Progenitor cell of endocrine pancreas (in vitro differentiated cells): ENCODE data around the gene TOM1L2. TPM values are rescaled to one million over a fixed set of nuclear protein-coding genes. Genes with fewer than 3 reads are reported as not detected.

Source experiments
- DNase-seq: peaks from one replicate; pipeline ENCODE4 v3.0.0; 2021; ENCODE audit warnings: low spot score; ENCODE audit not compliant: unreplicated experiment
- H3K27ac Mint-ChIP-seq: 2 replicates; pipeline ENCODE4 v1.8.0; 2021; ENCODE audit warnings: mild to moderate bottlenecking, moderate library complexity, mixed read lengths
- H3K27me3 Mint-ChIP-seq: 2 replicates; pipeline ENCODE4 v1.8.0; 2021; ENCODE audit warnings: mixed read lengths
- H3K36me3 Mint-ChIP-seq: 2 replicates; pipeline ENCODE4 v1.8.0; 2022; ENCODE audit warnings: mixed read lengths; ENCODE audit not compliant: insufficient read depth
- H3K4me1 Mint-ChIP-seq: 2 replicates; pipeline ENCODE4 v1.8.0; 2021; ENCODE audit warnings: low read depth, mixed read lengths
- H3K4me3 Mint-ChIP-seq: 2 replicates; pipeline ENCODE4 v1.8.0; 2021; ENCODE audit warnings: low read depth, mild to moderate bottlenecking, moderate library complexity, mixed read lengths
- H3K9me3 Mint-ChIP-seq: 2 replicates; pipeline ENCODE4 v1.8.0; 2021; ENCODE audit warnings: low read depth, mixed read lengths
- total RNA-seq: library from RNA; stranded (reverse); gene quantifications from 2 replicates; pipeline ENCODE4 v1.2.1, GENCODE V29; 2021
- TF ChIP-seq, protein P1 (sequence below): fragments of 200-600 bp; sonication (generic); IDR thresholded peaks from one replicate; pipeline ENCODE4 v1.5.0; 2021; ENCODE audit warnings: antibody characterized with exemption, mild to moderate bottlenecking; ENCODE audit not compliant: unreplicated experiment

The TOM1L2 gene
- total RNA-seq, 1 donor from 2014 or later = 29.4 TPM

DNA sequence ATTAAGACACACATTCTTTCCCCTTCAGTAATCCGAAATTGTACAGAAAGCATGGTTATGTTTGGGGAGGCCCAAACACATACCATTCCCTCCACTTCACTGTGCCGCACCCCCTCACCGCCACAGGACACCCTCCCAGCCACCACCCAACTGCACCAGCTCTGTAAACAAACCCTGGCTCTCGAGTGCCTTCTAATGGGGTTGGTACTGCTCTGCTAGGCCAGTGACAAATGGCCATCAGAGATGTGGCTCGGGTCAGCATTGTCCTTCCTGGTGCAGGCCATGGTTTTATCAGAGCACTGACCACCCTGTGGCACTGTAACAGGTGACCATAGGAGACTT lies 111.5 kb downstream of the TOM1L2 start:
- H3K9me3 Mint-ChIP-seq = no peaks in the 10 kb centered on the region
- H3K4me1 Mint-ChIP-seq = peaks cover 4% of the 10 kb centered on the region
- H3K27ac Mint-ChIP-seq = peak overlapping the region; percentile 43
- H3K36me3 Mint-ChIP-seq = peaks cover 2% of the 10 kb centered on the region
- H3K27me3 Mint-ChIP-seq = no peaks in the 10 kb centered on the region
- H3K4me3 Mint-ChIP-seq = no peak overlapping the region
- TF ChIP-seq, protein P1, sequence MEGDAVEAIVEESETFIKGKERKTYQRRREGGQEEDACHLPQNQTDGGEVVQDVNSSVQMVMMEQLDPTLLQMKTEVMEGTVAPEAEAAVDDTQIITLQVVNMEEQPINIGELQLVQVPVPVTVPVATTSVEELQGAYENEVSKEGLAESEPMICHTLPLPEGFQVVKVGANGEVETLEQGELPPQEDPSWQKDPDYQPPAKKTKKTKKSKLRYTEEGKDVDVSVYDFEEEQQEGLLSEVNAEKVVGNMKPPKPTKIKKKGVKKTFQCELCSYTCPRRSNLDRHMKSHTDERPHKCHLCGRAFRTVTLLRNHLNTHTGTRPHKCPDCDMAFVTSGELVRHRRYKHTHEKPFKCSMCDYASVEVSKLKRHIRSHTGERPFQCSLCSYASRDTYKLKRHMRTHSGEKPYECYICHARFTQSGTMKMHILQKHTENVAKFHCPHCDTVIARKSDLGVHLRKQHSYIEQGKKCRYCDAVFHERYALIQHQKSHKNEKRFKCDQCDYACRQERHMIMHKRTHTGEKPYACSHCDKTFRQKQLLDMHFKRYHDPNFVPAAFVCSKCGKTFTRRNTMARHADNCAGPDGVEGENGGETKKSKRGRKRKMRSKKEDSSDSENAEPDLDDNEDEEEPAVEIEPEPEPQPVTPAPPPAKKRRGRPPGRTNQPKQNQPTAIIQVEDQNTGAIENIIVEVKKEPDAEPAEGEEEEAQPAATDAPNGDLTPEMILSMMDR = no peak
- no peak for DNase-seq

DNA sequence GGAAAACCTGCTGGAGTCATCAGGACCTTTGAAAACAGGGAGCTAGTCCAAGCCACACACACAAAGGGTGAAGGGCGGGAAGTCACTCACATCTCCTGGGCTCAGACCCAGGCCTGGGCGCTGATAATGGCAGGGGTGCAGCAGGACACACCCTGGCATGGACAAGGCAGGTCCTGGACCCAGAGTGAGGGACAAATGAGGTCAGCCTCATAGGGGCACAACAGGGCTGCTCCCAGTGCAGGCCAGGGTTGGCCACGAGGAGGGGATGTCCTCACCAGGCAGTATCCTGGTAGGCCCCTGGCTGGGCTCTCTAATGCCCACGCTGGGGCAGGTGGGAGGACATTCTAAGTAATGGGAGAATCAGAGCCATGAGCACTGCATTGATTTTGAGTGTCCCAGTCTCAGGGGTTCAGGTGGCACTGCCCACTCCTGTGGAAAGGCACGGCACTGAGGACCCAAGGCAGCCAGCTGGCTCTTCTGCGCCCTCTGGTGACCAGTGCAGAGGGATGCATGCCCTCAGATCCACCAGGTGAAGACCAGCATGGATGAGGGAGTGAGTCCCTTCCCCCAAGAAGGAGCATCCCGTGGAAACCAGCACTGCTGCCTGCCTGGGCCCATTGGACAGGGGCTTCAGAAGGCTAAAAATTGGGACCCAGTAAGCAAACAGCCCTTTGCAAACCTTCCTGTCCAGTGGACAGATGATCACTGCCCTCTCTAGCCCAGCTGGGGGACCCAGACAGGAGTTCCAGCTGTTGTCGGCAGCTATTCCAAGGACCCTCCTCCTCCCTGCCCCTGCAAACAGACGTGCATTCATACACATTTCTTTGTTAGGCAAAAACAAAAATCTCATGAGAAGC lies 112.1 kb downstream of the TOM1L2 start:
- Mint-ChIP-seq H3K9me3 (no peaks in the 10 kb centered on the region), H3K27ac (peak overlapping the region; percentile 41), H3K4me1 (peaks cover 4% of the 10 kb centered on the region), H3K36me3 (peaks cover 2% of the 10 kb centered on the region), H3K4me3 (no peak overlapping the region), H3K27me3 (no peaks in the 10 kb centered on the region)
- peak; percentile 53 for DNase-seq
- TF ChIP-seq, protein P1 = peak; percentile 93

DNA sequence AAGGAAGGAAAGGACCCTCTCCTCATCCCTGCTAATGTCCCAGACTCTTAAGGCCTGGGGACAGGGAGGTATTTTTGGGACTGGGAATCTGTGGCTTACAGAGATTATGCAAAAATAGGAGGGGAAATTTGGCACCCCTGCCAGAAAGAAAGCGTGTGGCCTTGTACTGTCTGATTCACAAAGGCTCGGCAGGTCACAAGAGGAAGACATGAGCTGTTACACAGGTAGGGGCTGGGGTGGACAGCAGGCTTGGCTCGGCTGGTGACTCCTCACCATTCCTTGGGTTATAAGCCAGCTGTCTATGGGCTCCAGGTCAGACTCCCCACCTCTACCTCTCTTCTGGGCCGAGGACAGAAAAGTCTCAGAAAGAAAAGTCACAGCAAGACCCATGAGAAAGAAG lies 114.7 kb downstream of the TOM1L2 start:
- Mint-ChIP-seq H3K4me1 (no peaks in the 10 kb centered on the region), H3K9me3 (no peaks in the 10 kb centered on the region), H3K27me3 (no peaks in the 10 kb centered on the region), H3K27ac (no peak overlapping the region), H3K4me3 (no peak overlapping the region), H3K36me3 (no peaks in the 10 kb centered on the region)
- DNase-seq = no peak
- TF ChIP-seq, protein P1 = no peak

DNA sequence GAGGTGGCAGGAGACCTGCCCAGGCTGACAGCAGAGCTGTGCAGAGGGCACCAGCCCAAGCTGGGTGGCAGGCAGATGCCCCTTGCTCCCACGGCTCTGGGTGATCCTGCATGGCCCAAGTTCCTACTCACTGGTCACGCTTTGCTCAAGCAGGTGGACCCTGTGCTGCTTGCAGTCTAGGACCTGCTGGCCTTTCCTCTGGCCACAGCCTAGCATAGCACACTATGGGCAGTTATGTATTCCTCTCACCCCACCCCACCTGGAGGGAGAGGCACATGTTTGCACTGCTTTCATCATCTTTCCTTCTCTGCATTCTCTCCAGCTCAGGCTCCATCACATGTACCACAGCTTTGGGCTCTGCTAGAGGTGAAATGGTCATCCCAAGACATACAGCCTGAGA lies 115.8 kb downstream of the TOM1L2 start:
- DNase-seq = no peak
- Mint-ChIP-seq H3K27ac (no peak overlapping the region), H3K9me3 (no peaks in the 10 kb centered on the region), H3K27me3 (no peaks in the 10 kb centered on the region), H3K36me3 (no peaks in the 10 kb centered on the region), H3K4me3 (no peak overlapping the region), H3K4me1 (no peaks in the 10 kb centered on the region)
- TF ChIP-seq, protein P1 = no peak

DNA sequence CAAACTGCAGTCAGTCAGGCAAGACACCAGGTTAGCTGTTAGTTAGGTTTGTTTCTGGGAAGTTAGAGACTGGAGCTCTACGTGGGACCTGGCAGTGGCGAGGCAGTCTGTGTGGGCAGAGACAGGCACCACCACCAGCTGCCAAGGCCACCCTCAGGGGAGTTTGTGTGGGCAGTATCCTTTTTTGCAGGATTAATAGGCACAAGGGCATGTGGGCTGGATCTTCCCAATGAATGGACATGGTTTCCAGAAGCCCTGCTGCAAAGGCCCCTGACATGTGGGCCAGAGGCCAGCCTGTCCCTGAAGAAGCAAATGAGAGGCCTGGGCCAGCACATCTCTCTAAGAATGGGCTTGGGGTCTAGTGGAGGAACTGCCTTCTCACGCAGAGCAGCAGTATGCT lies 116.2 kb downstream of the TOM1L2 start:
- TF ChIP-seq, protein P1 = no peak
- no peaks in the 10 kb centered on the region for H3K9me3 Mint-ChIP-seq
- no peak overlapping the region for H3K27ac Mint-ChIP-seq
- no peaks in the 10 kb centered on the region for H3K27me3 Mint-ChIP-seq
- H3K36me3 Mint-ChIP-seq = no peaks in the 10 kb centered on the region
- H3K4me1 Mint-ChIP-seq = no peaks in the 10 kb centered on the region
- no peak overlapping the region for H3K4me3 Mint-ChIP-seq
- DNase-seq = no peak
